GM19468 (cell line): Measurements from ENCODE around the gene MXRA8.
"Not testable (repeated sequence)": the region's sequence is repeated elsewhere in the genome, so short reads cannot be mapped to it uniquely, and the experiment has no call there.

Source experiments
- ATAC-seq: cut with Tn5 transposase; IDR thresholded peaks from one replicate; pipeline ENCODE4 v1.9.1; 2021; ENCODE audit warnings: mild to moderate bottlenecking, moderate library complexity, moderate number of reproducible peaks; ENCODE audit not compliant: unreplicated experiment; ENCODE audit errors: extremely low read depth

Gene MXRA8

GRCh38 chr1:1370771-1371300 is 12.5 kb upstream of the MXRA8 start:
- no peak for ATAC-seq

- ATAC-seq: not testable (repeated sequence)
Observed at GRCh38 chr1:1370094-1370493, 11.7 kb upstream of the MXRA8 start.

GRCh38 chr1:1367315-1367714 is 9.0 kb upstream of the MXRA8 start:
- no peak for ATAC-seq

- no peak for ATAC-seq
Observed at GRCh38 chr1:1366699-1367066, 8.3 kb upstream of the MXRA8 start.

- no peak for ATAC-seq
Observed at GRCh38 chr1:1365875-1366698, 7.7 kb upstream of the MXRA8 start.

GRCh38 chr1:1364266-1364665 is 5.9 kb upstream of the MXRA8 start:
- ATAC-seq: no peak

- no peak for ATAC-seq
Observed at GRCh38 chr1:1361982-1362423, 3.6 kb upstream of the MXRA8 start.

- no peak for ATAC-seq
Observed at GRCh38 chr1:1361233-1361981, 3.1 kb upstream of the MXRA8 start.

- no peak for ATAC-seq
Observed at GRCh38 chr1:1360506-1361169, 2.3 kb upstream of the MXRA8 start.

GRCh38 chr1:1359664-1360468 is 1.5 kb upstream of the MXRA8 start:
- ATAC-seq: no peak

GRCh38 chr1:1359308-1359663 is 931 bp upstream of the MXRA8 start:
- ATAC-seq: no peak

GRCh38 chr1:1357871-1358432 is 403 bp downstream of the MXRA8 start:
- ATAC-seq: no peak

- ATAC-seq: no peak
Observed at GRCh38 chr1:1356796-1357401, 1.5 kb downstream of the MXRA8 start.

- ATAC-seq: no peak
Observed at GRCh38 chr1:1356166-1356795, 2.1 kb downstream of the MXRA8 start.

GRCh38 chr1:1355416-1355815 is 2.9 kb downstream of the MXRA8 start:
- no peak for ATAC-seq

GRCh38 chr1:1354271-1355247 is 3.8 kb downstream of the MXRA8 start:
- no peak for ATAC-seq

- no peak for ATAC-seq
Observed at GRCh38 chr1:1353389-1354151, 4.8 kb downstream of the MXRA8 start.
